ENCODE results near the gene AIFM3. TPM values are rescaled to one million over a fixed set of nuclear protein-coding genes. Genes with fewer than 3 reads are reported as not detected.
A peak's percentile ranks its signal among the peaks of the same experiment; 100 is the strongest.
"Not testable (repeated sequence)": the region's sequence is repeated elsewhere in the genome, so short reads cannot be mapped to it uniquely, and the experiment has no call there.

Gene AIFM3
- total RNA-seq, 1 donor from 2014 or later: 1.8 TPM

GRCh38 chr22:20940186-20940651 is 26.8 kb upstream of the AIFM3 start:
- DNase-seq (ENCODE audit: low spot score, unreplicated experiment): no peak

GRCh38 chr22:20940904-20941385 is 26.1 kb upstream of the AIFM3 start:
- DNase-seq (ENCODE audit: low spot score, unreplicated experiment): no peak
- Mint-ChIP-seq H3K4me3 (ENCODE audit: low read depth) (no peak overlapping the region), H3K27me3 (no peaks in the 10 kb centered on the region), H3K36me3 (ENCODE audit: insufficient read depth) (peaks cover 4% of the 10 kb centered on the region), H3K9me3 (ENCODE audit: low read depth) (no peaks in the 10 kb centered on the region), H3K27ac (peak overlapping the region; percentile 39), H3K4me1 (ENCODE audit: low read depth) (peaks cover 28% of the 10 kb centered on the region)
- no peak for TF ChIP-seq CTCF (IDR thresholded peaks at IDR 0.05; ENCODE audit: unreplicated experiment)

More at GRCh38 chr22:20940186-20940651, 26.8 kb upstream of the AIFM3 start:
- H3K4me3 Mint-ChIP-seq (ENCODE audit: low read depth): no peak overlapping the region
- H3K27me3 Mint-ChIP-seq: no peaks in the 10 kb centered on the region
- peak overlapping the region; percentile 71 for H3K27ac Mint-ChIP-seq
- H3K4me1 Mint-ChIP-seq (ENCODE audit: low read depth): peaks cover 25% of the 10 kb centered on the region
- no peaks in the 10 kb centered on the region for H3K9me3 Mint-ChIP-seq (ENCODE audit: low read depth)
- peaks cover 4% of the 10 kb centered on the region for H3K36me3 Mint-ChIP-seq (ENCODE audit: insufficient read depth)
- TF ChIP-seq CTCF (IDR thresholded peaks at IDR 0.05; ENCODE audit: unreplicated experiment): no peak

- DNase-seq (ENCODE audit: low spot score, unreplicated experiment); H3K36me3 Mint-ChIP-seq (ENCODE audit: insufficient read depth); H3K4me3 Mint-ChIP-seq (ENCODE audit: low read depth); H3K9me3 Mint-ChIP-seq (ENCODE audit: low read depth); H3K27me3 Mint-ChIP-seq: not testable (repeated sequence)
- Mint-ChIP-seq H3K4me1 (ENCODE audit: low read depth) (peaks cover 28% of the 10 kb centered on the region), H3K27ac (peak overlapping the region; percentile 37)
Measured at GRCh38 chr22:20942203-20942902, 24.7 kb upstream of the AIFM3 start.

- H3K27me3 Mint-ChIP-seq: no peaks in the 10 kb centered on the region
- no peak for DNase-seq (ENCODE audit: low spot score, unreplicated experiment)
- no peak overlapping the region for H3K4me3 Mint-ChIP-seq (ENCODE audit: low read depth)
- peaks cover 4% of the 10 kb centered on the region for H3K36me3 Mint-ChIP-seq (ENCODE audit: insufficient read depth)
- no peak for TF ChIP-seq CTCF (IDR thresholded peaks at IDR 0.05; ENCODE audit: unreplicated experiment)
- H3K9me3 Mint-ChIP-seq (ENCODE audit: low read depth): no peaks in the 10 kb centered on the region
- peaks cover 25% of the 10 kb centered on the region for H3K4me1 Mint-ChIP-seq (ENCODE audit: low read depth)
- H3K27ac Mint-ChIP-seq: no peak overlapping the region
Measured at GRCh38 chr22:20943104-20943933, 23.7 kb upstream of the AIFM3 start.

- no peak for DNase-seq (ENCODE audit: low spot score, unreplicated experiment)
- H3K27ac Mint-ChIP-seq: no peak overlapping the region
- no peaks in the 10 kb centered on the region for H3K27me3 Mint-ChIP-seq
- H3K4me1 Mint-ChIP-seq (ENCODE audit: low read depth): peaks cover 21% of the 10 kb centered on the region
- peaks cover 4% of the 10 kb centered on the region for H3K36me3 Mint-ChIP-seq (ENCODE audit: insufficient read depth)
- H3K4me3 Mint-ChIP-seq (ENCODE audit: low read depth): no peak overlapping the region
- no peak for TF ChIP-seq CTCF (IDR thresholded peaks at IDR 0.05; ENCODE audit: unreplicated experiment)
- H3K9me3 Mint-ChIP-seq (ENCODE audit: low read depth): no peaks in the 10 kb centered on the region
Measured at GRCh38 chr22:20944042-20944441, 23.0 kb upstream of the AIFM3 start.
